Left lung (tissue), 10 donors: ENCODE data around the gene HDAC9. TPM values are rescaled to one million over a fixed set of nuclear protein-coding genes. Genes with fewer than 3 reads are reported as not detected.

Experiments
- ATAC-seq: fragments of 200-7000 bp; cut with Tn5 transposase; one replicate; pipeline ENCODE4 v1.9.1; 2020; ENCODE audit warnings: moderate library complexity
- DNase-seq, 4 donors: peaks; one replicate each; pipeline ENCODE4 v3.0.0-alpha.2; 2013 to 2020
- H3K27ac ChIP-seq, 2 donors: fragments of 200-600 bp; sonication (generic) in 1 of 2; one replicate each; pipeline versions ENCODE4 v1.5.0 to v1.8.0; 2020 to 2021
- H3K27me3 ChIP-seq, 2 donors: fragments of 200-600 bp; sonication (generic) in 1 of 2; one replicate each; pipeline versions ENCODE4 v1.5.0 to v1.8.0; 2020 to 2021
- H3K36me3 ChIP-seq, 2 donors: fragments of 200-600 bp; sonication (generic) in 1 of 2; one replicate each; pipeline versions ENCODE4 v1.5.0 to v1.8.0; 2020 to 2021
- H3K4me1 ChIP-seq, 2 donors: fragments of 200-600 bp; one replicate each; pipeline ENCODE4 v1.8.0; 2021
- H3K4me3 ChIP-seq, 2 donors: fragments of 200-600 bp; sonication (generic) in 1 of 2; one replicate each; pipeline versions ENCODE4 v1.5.0 to v1.8.0; 2020 to 2021; ENCODE audit warnings: mild to moderate bottlenecking in 1 of 2
- H3K9me3 ChIP-seq, 2 donors: fragments of 200-600 bp; sonication (generic) in 1 of 2; one replicate each; pipeline versions ENCODE4 v1.5.0 to v1.8.0; 2020 to 2021
- intact Hi-C, 2 donors: fragments of 100-400 bp; cut with DNase I; formaldehyde crosslinking; loops; one replicate each; pipeline versions ENCODE4 v1.11.2 to v1.14.2; 2022
- polyA plus RNA-seq, 6 donors: library from polyadenylated mRNA; unstranded; fragments of 120-200 nt; gene quantifications; one replicate each; pipeline ENCODE4 v1.2.1, GENCODE V29; 2013; ENCODE audit not compliant: insufficient read length in 6 of 6
- total RNA-seq, 2 donors: library from RNA; stranded (reverse); fragmentation: NEBNext Ultra II Directional; extraction: Animal tissue kit (Norgen Biotek cat#: 25700); gene quantifications; one replicate each; pipeline ENCODE4 v1.2.1, GENCODE V29; 2021
- TF ChIP-seq, protein P1 (sequence below), 2 donors: fragments of 200-600 bp; sonication (generic) in 1 of 2; IDR thresholded peaks; one replicate each; pipeline versions ENCODE4 v1.5.0 to v1.8.0; 2021; ENCODE audit warnings: antibody characterized with exemption in 2 of 2
- donor health status: DM: no; HTN: yes; CAD: no.
- donor health status: DM: no; HTN: no; CAD: no.

HDAC9 gene
- total and polyA plus RNA-seq, 8 donors = 6.7 to 13.2 (median 9.6) TPM

- Histone ChIP-seq H3K4me1 (no peaks in the 10 kb centered on the region), H3K27me3 (no peaks in the 10 kb centered on the region), H3K4me3 (no peak overlapping the region), H3K27ac (no peak overlapping the region), H3K36me3 (no peaks in the 10 kb centered on the region), H3K9me3 (no peaks in the 10 kb centered on the region)
- DNase-seq = peak in 1 of 4 donors; percentile 44
- peak; percentile 65 for ATAC-seq
- intact Hi-C loops = no loop called here
- TF ChIP-seq, protein P1, sequence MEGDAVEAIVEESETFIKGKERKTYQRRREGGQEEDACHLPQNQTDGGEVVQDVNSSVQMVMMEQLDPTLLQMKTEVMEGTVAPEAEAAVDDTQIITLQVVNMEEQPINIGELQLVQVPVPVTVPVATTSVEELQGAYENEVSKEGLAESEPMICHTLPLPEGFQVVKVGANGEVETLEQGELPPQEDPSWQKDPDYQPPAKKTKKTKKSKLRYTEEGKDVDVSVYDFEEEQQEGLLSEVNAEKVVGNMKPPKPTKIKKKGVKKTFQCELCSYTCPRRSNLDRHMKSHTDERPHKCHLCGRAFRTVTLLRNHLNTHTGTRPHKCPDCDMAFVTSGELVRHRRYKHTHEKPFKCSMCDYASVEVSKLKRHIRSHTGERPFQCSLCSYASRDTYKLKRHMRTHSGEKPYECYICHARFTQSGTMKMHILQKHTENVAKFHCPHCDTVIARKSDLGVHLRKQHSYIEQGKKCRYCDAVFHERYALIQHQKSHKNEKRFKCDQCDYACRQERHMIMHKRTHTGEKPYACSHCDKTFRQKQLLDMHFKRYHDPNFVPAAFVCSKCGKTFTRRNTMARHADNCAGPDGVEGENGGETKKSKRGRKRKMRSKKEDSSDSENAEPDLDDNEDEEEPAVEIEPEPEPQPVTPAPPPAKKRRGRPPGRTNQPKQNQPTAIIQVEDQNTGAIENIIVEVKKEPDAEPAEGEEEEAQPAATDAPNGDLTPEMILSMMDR (IDR thresholded peaks at IDR 0.05) = peak; percentile 28 to 39
Observed at GRCh38 chr7:18590744-18591340, 95.3 kb downstream of the HDAC9 start.

DNA sequence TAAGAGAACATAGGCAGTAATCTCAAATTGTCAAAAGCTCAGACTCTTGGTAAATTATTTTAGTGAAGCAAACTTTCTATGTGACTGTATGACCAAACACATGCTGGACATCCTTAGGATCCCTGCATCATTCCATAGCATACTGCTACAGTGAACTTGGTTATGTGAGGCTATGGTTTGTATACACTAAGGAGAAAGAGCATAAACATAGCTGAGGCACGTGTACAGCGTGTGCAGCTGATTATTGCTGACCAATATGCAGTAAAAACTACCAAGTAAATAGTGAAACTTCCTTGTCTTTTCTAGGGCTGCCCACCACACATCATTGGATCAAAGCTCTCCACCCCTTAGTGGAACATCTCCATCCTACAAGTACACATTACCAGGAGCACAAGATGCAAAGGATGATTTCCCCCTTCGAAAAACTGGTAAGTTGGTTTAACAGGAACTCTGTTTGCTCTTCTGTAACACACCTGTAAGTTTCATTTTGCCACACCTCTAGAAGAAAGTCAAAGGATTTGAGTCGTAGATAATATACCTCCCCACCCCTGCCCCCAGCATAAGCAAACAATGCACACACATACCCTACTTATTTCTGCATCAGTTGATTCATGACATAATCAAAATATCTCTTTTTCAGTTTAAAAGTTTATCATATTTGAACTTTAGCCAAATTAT lies 98.2 kb downstream of the HDAC9 start:
- H3K27me3 ChIP-seq = no peaks in the 10 kb centered on the region
- H3K4me3 ChIP-seq = no peak overlapping the region
- intact Hi-C loops = no loop called here
- H3K27ac ChIP-seq = no peak overlapping the region
- no peaks in the 10 kb centered on the region for H3K9me3 ChIP-seq
- no peak for DNase-seq
- H3K4me1 ChIP-seq = no peaks in the 10 kb centered on the region
- no peaks in the 10 kb centered on the region for H3K36me3 ChIP-seq
- ATAC-seq = no peak
- TF ChIP-seq, protein P1 (IDR thresholded peaks at IDR 0.05) = no peak

DNA sequence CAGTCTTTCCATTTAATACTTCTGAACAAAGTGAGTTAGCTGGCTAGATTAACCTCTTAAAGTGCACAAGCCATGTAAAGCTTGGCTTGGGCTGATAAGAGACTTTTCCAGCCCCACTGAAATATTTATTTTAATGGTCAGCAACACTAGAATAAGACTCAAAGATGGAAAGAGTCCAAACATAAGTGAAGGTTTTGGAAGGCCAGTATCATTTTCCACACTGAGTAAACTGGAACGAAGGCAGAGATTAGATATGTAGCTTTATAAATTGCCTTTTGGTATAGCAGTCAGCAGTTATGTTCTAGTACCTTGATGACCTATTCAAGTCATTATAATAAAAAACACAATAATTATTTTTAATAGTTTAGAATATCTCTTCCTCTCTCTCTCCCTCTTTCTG lies 102.2 kb downstream of the HDAC9 start:
- no peak for DNase-seq
- TF ChIP-seq, protein P1 (IDR thresholded peaks at IDR 0.05) = no peak

GRCh38 chr7:18607025-18607424 lies 111.5 kb downstream of the HDAC9 start:
- ATAC-seq = no peak
- TF ChIP-seq, protein P1 (IDR thresholded peaks at IDR 0.05) = no peak

More for the DNA sequence above, 102.2 kb downstream of the HDAC9 start:
- Histone ChIP-seq H3K36me3 (no peaks in the 10 kb centered on the region), H3K27me3 (no peaks in the 10 kb centered on the region), H3K27ac (no peak overlapping the region), H3K4me1 (no peaks in the 10 kb centered on the region), H3K9me3 (peaks cover 4 to 21% of the 10 kb centered on the region in 2 donors), H3K4me3 (no peak overlapping the region)
- intact Hi-C loops = no loop called here
- ATAC-seq = no peak

DNA sequence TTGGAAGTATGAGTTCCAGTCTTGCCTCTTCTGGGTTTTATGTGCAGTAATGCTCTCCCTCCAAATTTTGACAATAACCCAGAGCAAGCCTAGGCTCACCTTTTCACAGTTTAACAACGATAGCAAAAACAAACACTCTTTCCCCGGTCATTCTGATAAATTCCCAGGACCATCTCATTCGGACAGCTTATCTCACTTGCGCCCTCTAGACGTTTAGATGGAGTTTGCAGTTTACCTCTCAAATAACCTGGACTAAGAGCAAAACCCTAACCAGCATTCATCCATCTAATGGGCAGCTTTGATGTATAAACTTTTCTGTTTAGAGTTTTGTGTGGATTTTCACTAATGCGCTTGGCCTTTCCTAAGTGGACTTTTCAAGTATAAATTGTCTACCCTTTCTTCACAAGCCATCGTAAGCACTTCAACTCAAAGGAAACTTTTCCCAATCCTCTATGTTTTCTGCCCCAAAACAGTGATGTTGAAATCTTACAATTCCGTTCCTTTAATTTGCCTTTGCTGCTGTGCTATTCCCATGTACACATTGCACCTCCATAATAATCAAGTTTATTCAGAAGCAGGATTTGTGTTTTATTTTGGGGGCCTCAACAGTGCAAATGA lies 114.9 kb downstream of the HDAC9 start:
- ATAC-seq = peak; percentile 52
- Histone ChIP-seq H3K27me3 (no peaks in the 10 kb centered on the region), H3K9me3 (peaks cover 0 to 5% of the 10 kb centered on the region in 2 donors), H3K27ac (no peak overlapping the region), H3K4me1 (no peaks in the 10 kb centered on the region), H3K4me3 (no peak overlapping the region), H3K36me3 (no peaks in the 10 kb centered on the region)
- TF ChIP-seq, protein P1 (IDR thresholded peaks at IDR 0.05) = peak in 1 of 2 donors; percentile 33
- DNase-seq = peak in 1 of 4 donors; percentile 22
- intact Hi-C loops = no loop called here

More at GRCh38 chr7:18607025-18607424, 111.5 kb downstream of the HDAC9 start:
- Histone ChIP-seq H3K4me1 (no peaks in the 10 kb centered on the region), H3K4me3 (no peak overlapping the region), H3K36me3 (no peaks in the 10 kb centered on the region), H3K27me3 (no peaks in the 10 kb centered on the region), H3K27ac (no peak overlapping the region), H3K9me3 (peaks cover 4 to 35% of the 10 kb centered on the region in 2 donors)
- intact Hi-C loops = no loop called here
- DNase-seq = no peak
